Esophagus squamous epithelium (tissue), 5 donors: ENCODE data around the gene CD68. TPM values are rescaled to one million over a fixed set of nuclear protein-coding genes. Genes with fewer than 3 reads are reported as not detected.

ENCODE experiments used
- DNase-seq: peaks from one replicate; lab custom pipeline; 2025; lab: John Stamatoyannopoulos, UW
- H3K27ac ChIP-seq, 4 donors: fragments of 200-600 bp; sonication (generic); one replicate each; pipeline ENCODE4 v1.5.1; 2016 to 2019; ENCODE audit warnings: mild to moderate bottlenecking in 1 of 4
- H3K27me3 ChIP-seq, 4 donors: fragments of 200-600 bp; sonication (generic); 1 replicate in 3 of 4; 2 replicates in 1 of 4; pipeline versions ENCODE4 v1.5.1 to v1.6.0; 2017 to 2021; ENCODE audit warnings: antibody characterized with exemption in 1 of 4
- H3K36me3 ChIP-seq, 3 donors: fragments of 200-600 bp; sonication (generic); one replicate each; pipeline ENCODE4 v1.5.1; 2016 to 2019
- H3K4me1 ChIP-seq, 3 donors: fragments of 200-600 bp; sonication (generic); one replicate each; pipeline ENCODE4 v1.5.1; 2017 to 2019
- H3K4me3 ChIP-seq, 4 donors: fragments of 200-600 bp; sonication (generic); 1 replicate in 3 of 4; 2 replicates in 1 of 4; pipeline ENCODE4 v1.5.1; 2016 to 2019; ENCODE audit warnings: mild to moderate bottlenecking in 2 of 4, moderate library complexity in 1 of 4
- H3K9me3 ChIP-seq, 3 donors: fragments of 200-600 bp; sonication (generic); one replicate each; pipeline ENCODE4 v1.5.1; 2016 to 2019
- CTCF ChIP-seq, 6 experiments: fragments of 450-650 bp in 4 of 6; fragments of 200-600 bp in 2 of 6; sonication (generic) in 2 of 6; IDR thresholded peaks; one replicate each; pipeline ENCODE4 v1.5.1; 2016 to 2019; ENCODE audit warnings: antibody characterized with exemption in 6 of 6, mild to moderate bottlenecking in 4 of 6, moderate library complexity in 4 of 6
- POLR2A ChIP-seq, 4 donors: fragments of 450-650 bp; IDR thresholded peaks; one replicate each; pipeline ENCODE4 v1.6.1; 2017; ENCODE audit warnings: antibody characterized with exemption in 4 of 4, mild to moderate bottlenecking in 4 of 4, moderate library complexity in 3 of 4
- WGBS, 2 donors: methylation state at CpG; one replicate each; pipeline ENCODE4 v1.1.5; 2018; 5-methylcytosine and 5-hydroxymethylcytosine counted together
- intact Hi-C: fragments of 100-400 bp; cut with DNase I; formaldehyde crosslinking; loops from one replicate; pipeline ENCODE4 v1.15.0; 2022
- total RNA-seq, 4 donors: library from RNA; depleted of rRNA; stranded (reverse); fragments of >200 nt; gene quantifications; one replicate each; pipeline ENCODE4 v1.1.0, GENCODE V29; 2016
- donor health status: DM: yes; HTN: yes; CAD: no.

The CD68 gene
- total RNA-seq, 4 donors from 2014 or later: 32.1 to 52.9 (median 45.2) TPM

- DNase-seq: no peak
- peak overlapping the region in 3 of 4 donors; percentile 82 to 98 (median 97) for H3K27ac ChIP-seq
- no peaks in the 10 kb centered on the region for H3K9me3 ChIP-seq
- 85 to 100% methylated on average over 1 to 12 of the region's 12 CpGs for WGBS, 2 donors
- no peaks in the 10 kb centered on the region for H3K27me3 ChIP-seq
- intact Hi-C loops: no loop called here
- TF ChIP-seq POLR2A (IDR thresholded peaks at IDR 0.05): no peak
- no peak for TF ChIP-seq CTCF (IDR thresholded peaks at IDR 0.05)
- peaks cover 0 to 2% (median 0%) of the 10 kb centered on the region in 3 donors for H3K36me3 ChIP-seq
- H3K4me3 ChIP-seq: no peak overlapping the region
- H3K4me1 ChIP-seq: peaks cover 30 to 55% (median 38%) of the 10 kb centered on the region in 3 donors
These were observed 22.8 kb upstream of the CD68 start for GRCh38 chr17:7556627-7557026.

GRCh38 chr17:7557147-7557764 is 22.2 kb upstream of the CD68 start:
- Histone ChIP-seq H3K9me3 (no peaks in the 10 kb centered on the region), H3K4me3 (no peak overlapping the region), H3K36me3 (no peaks in the 10 kb centered on the region), H3K27me3 (no peaks in the 10 kb centered on the region), H3K4me1 (peaks cover 30 to 58% (median 39%) of the 10 kb centered on the region in 3 donors), H3K27ac (peak overlapping the region; percentile 82 to 98 (median 96))
- 62 to 66% methylated on average over 15 to 19 of the region's 19 CpGs for WGBS, 2 donors
- TF ChIP-seq POLR2A (IDR thresholded peaks at IDR 0.05): no peak
- TF ChIP-seq CTCF (IDR thresholded peaks at IDR 0.05): no peak
- DNase-seq: no peak
- intact Hi-C loops: no loop called here

- TF ChIP-seq CTCF (IDR thresholded peaks at IDR 0.05) (peak in 1 of 6 experiments; percentile 4), POLR2A (IDR thresholded peaks at IDR 0.05) (peak in 2 of 4 donors; percentile 36 to 61)
- Histone ChIP-seq H3K27me3 (no peaks in the 10 kb centered on the region), H3K4me1 (peaks cover 37 to 65% (median 46%) of the 10 kb centered on the region in 3 donors), H3K36me3 (no peaks in the 10 kb centered on the region), H3K9me3 (no peaks in the 10 kb centered on the region), H3K4me3 (peak overlapping the region; percentile 7 to 98 (median 70)), H3K27ac (peak overlapping the region; percentile 82 to 98 (median 96))
- intact Hi-C loops: loop anchor here (2.0 kb wide), 1 partner anchor 41 kb away; no protein-coding TSS in a partner anchor
- no peak for DNase-seq
- 7 to 14% methylated on average over 7 to 13 of the region's 21 CpGs for WGBS, 2 donors
These were observed 21.5 kb upstream of the CD68 start for GRCh38 chr17:7557775-7558543.

- 13 to 24% methylated on average over 12 to 13 of the region's 16 CpGs for WGBS, 2 donors
- Histone ChIP-seq H3K27ac (peak within 1 kb of the TSS; percentile 82 to 98 (median 96)), H3K36me3 (peaks cover 0 to 6% (median 4%) of the 10 kb centered on the region in 3 donors), H3K9me3 (no peaks in the 10 kb centered on the region), H3K4me3 (peak within 1 kb of the TSS; percentile 7 to 98 (median 70)), H3K4me1 (peaks cover 44 to 70% (median 54%) of the 10 kb centered on the region in 3 donors), H3K27me3 (no peaks in the 10 kb centered on the region)
- intact Hi-C loops: loop anchor here (2.0 kb wide), 1 partner anchor 42 kb away; no protein-coding TSS in a partner anchor
- no peak for DNase-seq
- TF ChIP-seq CTCF (IDR thresholded peaks at IDR 0.05) (no peak), POLR2A (IDR thresholded peaks at IDR 0.05) (no peak)
These were observed 20.7 kb upstream of the CD68 start, which contains the start of gene TNFSF13 for GRCh38 chr17:7558544-7559319. Gene TNFSF13 (plus strand): TSS chr17:7558750. CDS start chr17:7559040, 290 bp downstream.
